ENCODE data around the gene TSPAN5. TPM values are rescaled to one million over a fixed set of nuclear protein-coding genes. Genes with fewer than 3 reads are reported as not detected.

TSPAN5 gene
- total and polyA plus RNA-seq, 8 donors, result 1.6 to 90.2 (median 8.5) TPM

DNA sequence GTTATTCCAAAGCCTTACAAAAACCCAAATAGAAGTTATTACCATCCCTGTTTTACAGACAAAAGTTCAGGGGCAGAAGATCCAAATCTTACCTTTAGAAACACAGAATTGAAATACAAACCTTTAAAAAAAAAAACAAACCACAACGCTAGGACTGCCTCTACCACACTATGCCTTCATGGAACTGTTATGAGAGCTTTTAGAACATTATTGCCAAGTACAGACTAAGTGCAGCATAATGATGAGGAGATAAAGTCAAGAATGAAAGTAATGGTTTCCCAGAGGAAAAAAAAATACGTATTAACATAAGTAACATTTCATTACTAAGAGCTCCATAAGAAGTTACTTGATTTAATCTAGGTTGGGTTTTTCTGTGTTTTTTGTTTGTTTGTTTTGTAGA lies 34.3 kb downstream of the TSPAN5 start:
- no peak for DNase-seq
- Histone ChIP-seq H3K4me3 (no peak overlapping the region), H3K4me1 (peaks cover 10 to 65% (median 14%) of the 10 kb centered on the region in 4 donors), H3K36me3 (no peaks in the 10 kb centered on the region), H3K27ac (no peak overlapping the region), H3K27me3 (no peaks in the 10 kb centered on the region), H3K9me3 (no peaks in the 10 kb centered on the region)
- intact Hi-C loops (cut with DNase I; ENCODE audit: low total_unique reads), result no loop called here
- WGBS, 5 donors, result 65 to 83% (median 79%) methylated on average over 2 of the region's 2 CpGs
- TF ChIP-seq EP300 (IDR thresholded peaks at IDR 0.05) (no peak), POLR2AphosphoS5 (IDR thresholded peaks at IDR 0.05) (no peak), POLR2A (IDR thresholded peaks at IDR 0.05) (no peak)
- TF ChIP-seq, protein P1, sequence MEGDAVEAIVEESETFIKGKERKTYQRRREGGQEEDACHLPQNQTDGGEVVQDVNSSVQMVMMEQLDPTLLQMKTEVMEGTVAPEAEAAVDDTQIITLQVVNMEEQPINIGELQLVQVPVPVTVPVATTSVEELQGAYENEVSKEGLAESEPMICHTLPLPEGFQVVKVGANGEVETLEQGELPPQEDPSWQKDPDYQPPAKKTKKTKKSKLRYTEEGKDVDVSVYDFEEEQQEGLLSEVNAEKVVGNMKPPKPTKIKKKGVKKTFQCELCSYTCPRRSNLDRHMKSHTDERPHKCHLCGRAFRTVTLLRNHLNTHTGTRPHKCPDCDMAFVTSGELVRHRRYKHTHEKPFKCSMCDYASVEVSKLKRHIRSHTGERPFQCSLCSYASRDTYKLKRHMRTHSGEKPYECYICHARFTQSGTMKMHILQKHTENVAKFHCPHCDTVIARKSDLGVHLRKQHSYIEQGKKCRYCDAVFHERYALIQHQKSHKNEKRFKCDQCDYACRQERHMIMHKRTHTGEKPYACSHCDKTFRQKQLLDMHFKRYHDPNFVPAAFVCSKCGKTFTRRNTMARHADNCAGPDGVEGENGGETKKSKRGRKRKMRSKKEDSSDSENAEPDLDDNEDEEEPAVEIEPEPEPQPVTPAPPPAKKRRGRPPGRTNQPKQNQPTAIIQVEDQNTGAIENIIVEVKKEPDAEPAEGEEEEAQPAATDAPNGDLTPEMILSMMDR (IDR thresholded peaks at IDR 0.05), result no peak

DNA sequence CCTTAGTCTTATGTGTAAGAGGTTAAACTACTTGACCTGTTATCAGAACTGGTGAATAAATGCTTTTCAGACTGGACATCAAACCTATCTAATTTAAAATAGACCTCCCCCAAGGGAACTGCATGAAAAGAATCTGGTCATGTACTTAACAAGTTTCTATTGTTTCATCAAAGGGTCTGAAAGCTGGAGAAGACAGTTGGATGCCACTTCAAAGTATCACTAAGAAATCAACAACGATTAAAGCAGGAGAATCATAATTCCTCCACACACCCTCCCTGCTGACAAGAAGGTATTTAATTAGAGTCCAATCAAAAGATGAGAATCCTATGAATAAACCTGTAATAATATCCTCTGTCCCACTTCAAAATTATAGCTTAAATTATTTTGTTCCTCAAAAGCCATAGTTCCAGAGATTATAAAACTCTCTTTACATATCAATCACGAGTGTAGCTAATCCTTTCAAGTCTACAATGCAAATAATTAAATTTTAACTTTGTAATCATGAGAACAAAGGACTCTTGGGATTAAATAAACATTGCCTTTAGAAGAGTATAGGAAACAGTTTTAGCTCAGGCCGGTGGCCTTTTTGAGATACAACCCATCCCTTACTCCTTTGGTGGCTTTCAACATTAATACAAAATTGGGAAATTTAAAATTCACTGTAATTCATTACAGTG lies 35.1 kb downstream of the TSPAN5 start:
- TF ChIP-seq POLR2AphosphoS5 (IDR thresholded peaks at IDR 0.05) (no peak), POLR2A (IDR thresholded peaks at IDR 0.05) (no peak), EP300 (IDR thresholded peaks at IDR 0.05) (no peak)
- TF ChIP-seq, protein P1 (IDR thresholded peaks at IDR 0.05), result no peak
- Histone ChIP-seq H3K36me3 (no peaks in the 10 kb centered on the region), H3K4me1 (peaks cover 10 to 68% (median 16%) of the 10 kb centered on the region in 4 donors), H3K9me3 (no peaks in the 10 kb centered on the region), H3K27me3 (no peaks in the 10 kb centered on the region), H3K27ac (no peak overlapping the region), H3K4me3 (no peak overlapping the region)
- 23 to 47% (median 37%) methylated on average over 3 of the region's 3 CpGs for WGBS, 5 donors
- DNase-seq, result no peak
- intact Hi-C loops (cut with DNase I; ENCODE audit: low total_unique reads), result no loop called here

DNA sequence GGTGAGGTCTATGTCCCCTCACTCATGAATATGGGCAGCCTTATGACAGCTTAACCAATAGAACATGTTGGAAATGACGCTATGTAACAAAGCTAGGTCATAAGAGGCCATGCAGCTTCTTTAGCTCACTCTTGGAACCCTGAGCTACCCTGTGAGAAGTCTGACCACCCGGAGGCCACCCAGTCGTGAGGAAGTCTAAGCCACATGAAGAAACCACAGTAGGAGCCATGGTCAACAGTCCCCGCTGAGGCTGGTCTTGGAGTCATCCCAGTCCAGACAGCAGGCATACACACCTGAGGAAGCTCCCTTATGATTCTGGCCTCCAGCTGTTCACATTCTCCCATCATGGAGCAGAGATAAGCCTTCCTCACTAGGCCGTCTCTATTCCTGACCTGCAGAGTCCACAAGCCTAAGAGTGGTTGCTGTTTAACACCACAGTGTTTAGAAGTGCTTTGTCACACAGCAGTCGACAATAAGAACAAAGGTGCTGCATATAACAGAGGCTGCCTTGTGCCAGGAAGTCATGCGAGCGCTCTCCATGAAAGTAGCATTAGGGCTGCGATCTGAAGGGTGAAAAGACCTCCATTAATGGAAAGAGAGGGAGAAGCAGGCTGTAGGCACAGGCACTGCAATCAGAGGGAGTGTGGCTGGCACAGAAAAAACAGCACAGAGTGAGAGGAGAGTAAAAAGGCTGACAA lies 38.2 kb downstream of the TSPAN5 start:
- H3K27me3 ChIP-seq, result no peaks in the 10 kb centered on the region
- 79 to 86% (median 80%) methylated on average over 7 to 9 of the region's 9 CpGs for WGBS, 5 donors
- intact Hi-C loops (cut with DNase I; ENCODE audit: low total_unique reads), result no loop called here
- TF ChIP-seq POLR2AphosphoS5 (IDR thresholded peaks at IDR 0.05) (no peak), POLR2A (IDR thresholded peaks at IDR 0.05) (no peak), EP300 (IDR thresholded peaks at IDR 0.05) (no peak)
- TF ChIP-seq, protein P1 (IDR thresholded peaks at IDR 0.05), result no peak
- H3K27ac ChIP-seq, result no peak overlapping the region
- H3K9me3 ChIP-seq, result no peaks in the 10 kb centered on the region
- H3K4me1 ChIP-seq, result peaks cover 0 to 73% (median 5%) of the 10 kb centered on the region in 4 donors
- H3K4me3 ChIP-seq, result no peak overlapping the region
- H3K36me3 ChIP-seq, result no peaks in the 10 kb centered on the region
- no peak for DNase-seq

DNA sequence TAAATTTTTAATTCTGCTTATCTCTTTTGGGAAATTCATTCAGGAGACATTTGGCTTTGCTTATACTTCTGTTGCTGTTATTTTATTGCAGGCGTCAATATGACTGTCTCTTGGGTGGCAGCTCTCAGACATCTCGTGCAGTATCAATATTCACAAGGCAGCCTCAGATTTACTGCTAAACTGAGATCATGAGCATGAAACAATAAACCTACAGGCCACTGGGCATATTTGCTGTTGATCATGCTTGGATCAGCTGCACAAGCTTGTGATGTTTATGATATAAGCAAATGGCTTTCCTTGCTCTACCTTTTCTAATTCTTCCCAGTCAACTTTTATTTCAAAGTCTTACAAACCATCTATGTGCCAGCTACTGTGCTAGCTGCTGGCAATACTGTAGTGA lies 39.2 kb downstream of the TSPAN5 start:
- no peak overlapping the region for H3K27ac ChIP-seq
- H3K4me1 ChIP-seq, result peaks cover 0 to 66% (median 4%) of the 10 kb centered on the region in 4 donors
- no peak for TF ChIP-seq POLR2AphosphoS5 (IDR thresholded peaks at IDR 0.05)
- TF ChIP-seq EP300 (IDR thresholded peaks at IDR 0.05), result no peak
- TF ChIP-seq, protein P1 (IDR thresholded peaks at IDR 0.05), result no peak
- no peak for TF ChIP-seq POLR2A (IDR thresholded peaks at IDR 0.05)
- H3K4me3 ChIP-seq, result no peak overlapping the region
- H3K9me3 ChIP-seq, result no peaks in the 10 kb centered on the region
- no peak for DNase-seq
- 53 to 81% (median 65%) methylated on average over 2 of the region's 2 CpGs for WGBS, 5 donors
- H3K36me3 ChIP-seq, result no peaks in the 10 kb centered on the region
- H3K27me3 ChIP-seq, result no peaks in the 10 kb centered on the region
- intact Hi-C loops (cut with DNase I; ENCODE audit: low total_unique reads), result no loop called here

All from stomach (tissue), 9 donors.